Measurements from ENCODE around the gene PLXNA1.

- TF ChIP-seq CTCF (IDR thresholded peaks at IDR 0.05; ENCODE audit: low read length) (no peak), EZH2phosphoT487 (IDR thresholded peaks at IDR 0.05; ENCODE audit: low read length) (no peak)
These were observed 8.0 kb downstream of the PLXNA1 start for GRCh38 chr3:126990890-126991289.

Data from MM.1S (cell line).